Gastrocnemius medialis (tissue), 4 donors: ENCODE measurements around the gene NGEF.

Experiments
- POLR2A ChIP-seq, 2 donors: fragments of 450-650 bp; IDR thresholded peaks; one replicate each; pipeline ENCODE4 v1.6.1; 2017; ENCODE audit warnings: antibody characterized with exemption in 2 of 2, mild to moderate bottlenecking in 2 of 2, moderate library complexity in 2 of 2
- TF ChIP-seq, protein P1 (sequence below), 5 experiments: fragments of 450-650 bp in 3 of 5; fragments of 200-600 bp in 2 of 5; sonication (generic) in 2 of 5; IDR thresholded peaks in 4 of 5; conservative IDR thresholded peaks in 1 of 5; 1 replicate in 4 of 5; 2 replicates in 1 of 5; pipeline ENCODE4 v1.5.1; 2016 to 2019; ENCODE audit warnings: antibody characterized with exemption in 5 of 5, mild to moderate bottlenecking in 3 of 5, moderate library complexity in 3 of 5

DNA sequence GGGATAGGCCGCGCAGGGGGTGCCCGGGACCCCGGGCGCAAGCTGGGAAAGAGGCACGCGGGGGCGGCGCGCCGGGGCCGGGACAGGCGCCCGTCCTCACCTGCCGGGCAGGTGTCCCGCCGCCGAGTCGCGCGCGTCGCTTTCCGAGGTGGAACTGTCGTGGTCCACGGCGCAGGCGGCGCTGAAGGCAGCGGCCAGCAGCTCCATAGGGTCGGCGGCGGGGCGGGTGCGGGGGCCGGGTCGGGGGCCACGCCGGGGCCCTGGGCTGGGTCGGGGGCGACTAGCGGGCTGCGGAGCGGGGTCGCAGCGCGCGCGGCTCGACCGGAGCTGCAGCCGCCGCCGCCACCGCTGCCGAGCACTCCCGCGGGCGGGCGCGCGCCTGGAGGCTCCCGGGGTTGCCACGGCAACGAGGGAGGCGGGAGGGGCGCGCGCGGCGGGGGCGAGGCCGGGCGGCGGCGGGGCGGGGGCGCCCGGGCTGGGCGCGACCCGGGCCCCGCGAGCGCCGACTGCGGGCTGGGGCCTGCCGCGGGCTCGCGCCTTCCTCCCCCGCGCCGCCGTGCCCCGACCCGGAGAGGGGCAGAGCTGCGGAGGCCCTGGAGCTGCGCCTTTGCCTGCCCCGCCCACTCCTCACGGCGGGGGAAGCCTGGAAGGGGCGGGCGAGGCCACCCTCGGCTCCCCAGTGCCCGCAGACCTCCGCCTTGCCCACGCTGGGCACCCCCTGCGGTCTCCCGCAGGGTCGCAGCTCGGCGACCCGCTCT lies 85.1 kb downstream of the NGEF start:
- TF ChIP-seq, protein P1, sequence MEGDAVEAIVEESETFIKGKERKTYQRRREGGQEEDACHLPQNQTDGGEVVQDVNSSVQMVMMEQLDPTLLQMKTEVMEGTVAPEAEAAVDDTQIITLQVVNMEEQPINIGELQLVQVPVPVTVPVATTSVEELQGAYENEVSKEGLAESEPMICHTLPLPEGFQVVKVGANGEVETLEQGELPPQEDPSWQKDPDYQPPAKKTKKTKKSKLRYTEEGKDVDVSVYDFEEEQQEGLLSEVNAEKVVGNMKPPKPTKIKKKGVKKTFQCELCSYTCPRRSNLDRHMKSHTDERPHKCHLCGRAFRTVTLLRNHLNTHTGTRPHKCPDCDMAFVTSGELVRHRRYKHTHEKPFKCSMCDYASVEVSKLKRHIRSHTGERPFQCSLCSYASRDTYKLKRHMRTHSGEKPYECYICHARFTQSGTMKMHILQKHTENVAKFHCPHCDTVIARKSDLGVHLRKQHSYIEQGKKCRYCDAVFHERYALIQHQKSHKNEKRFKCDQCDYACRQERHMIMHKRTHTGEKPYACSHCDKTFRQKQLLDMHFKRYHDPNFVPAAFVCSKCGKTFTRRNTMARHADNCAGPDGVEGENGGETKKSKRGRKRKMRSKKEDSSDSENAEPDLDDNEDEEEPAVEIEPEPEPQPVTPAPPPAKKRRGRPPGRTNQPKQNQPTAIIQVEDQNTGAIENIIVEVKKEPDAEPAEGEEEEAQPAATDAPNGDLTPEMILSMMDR (IDR thresholded peaks at IDR 0.05 in 4 of 5, conservative IDR thresholded peaks at IDR 0.05 in 1 of 5), result no peak
- TF ChIP-seq POLR2A (IDR thresholded peaks at IDR 0.05), result no peak
